Uterus (tissue), 2 donors: ENCODE results near the gene PLA2G7.

ENCODE experiments used
- CTCF ChIP-seq, 4 experiments: fragments of 200-600 bp in 2 of 4; fragments of 450-650 bp in 2 of 4; sonication (generic) in 2 of 4; IDR thresholded peaks; one replicate each; pipeline ENCODE4 v1.5.1; 2016 to 2019; ENCODE audit warnings: antibody characterized with exemption in 4 of 4, mild to moderate bottlenecking in 2 of 4, moderate library complexity in 1 of 4
- POLR2A ChIP-seq, 2 donors: fragments of 450-650 bp; IDR thresholded peaks; one replicate each; pipeline ENCODE4 v1.6.1; 2016; ENCODE audit warnings: antibody characterized with exemption in 2 of 2, mild to moderate bottlenecking in 1 of 2, moderate library complexity in 1 of 2

- no peak for TF ChIP-seq CTCF (IDR thresholded peaks at IDR 0.05)
- no peak for TF ChIP-seq POLR2A (IDR thresholded peaks at IDR 0.05)
Measured at GRCh38 chr6:46720401-46720800, 14.8 kb downstream of the PLA2G7 start.
